Measurements from ENCODE around the gene SHH.

The SHH gene

GRCh38 chr7:155850001-155850436 lies 37.8 kb upstream of the SHH start:
- Histone ChIP-seq H3K9ac (ENCODE audit: low read length) (no peak overlapping the region), H3K27me3 (replicated peaks; ENCODE audit: control insufficient read depth, insufficient read depth, low read length) (peaks cover 30% of the 10 kb centered on the region), H3K4me1 (ENCODE audit: control insufficient read depth, insufficient read depth, low read length) (no peaks in the 10 kb centered on the region), H3K36me3 (ENCODE audit: control insufficient read depth, insufficient read depth, low read length, severe bottlenecking) (no peaks in the 10 kb centered on the region), H3K4me3 (ENCODE audit: low read length) (no peak overlapping the region), H3K9me3 (ENCODE audit: control insufficient read depth, low read length) (peaks cover 4% of the 10 kb centered on the region)
- DNase-seq (ENCODE audit: low read depth) = no peak

GRCh38 chr7:155848691-155849669 lies 36.7 kb upstream of the SHH start:
- H3K4me3 ChIP-seq (ENCODE audit: low read length) = no peak overlapping the region
- no peak overlapping the region for H3K9ac ChIP-seq (ENCODE audit: low read length)
- H3K27me3 ChIP-seq (replicated peaks; ENCODE audit: control insufficient read depth, insufficient read depth, low read length) = peaks cover 30% of the 10 kb centered on the region
- no peaks in the 10 kb centered on the region for H3K9me3 ChIP-seq (ENCODE audit: control insufficient read depth, low read length)
- DNase-seq (ENCODE audit: low read depth) = no peak
- H3K36me3 ChIP-seq (ENCODE audit: control insufficient read depth, insufficient read depth, low read length, severe bottlenecking) = no peaks in the 10 kb centered on the region
- H3K4me1 ChIP-seq (ENCODE audit: control insufficient read depth, insufficient read depth, low read length) = no peaks in the 10 kb centered on the region

GRCh38 chr7:155847821-155848435 lies 35.7 kb upstream of the SHH start:
- H3K36me3 ChIP-seq (ENCODE audit: control insufficient read depth, insufficient read depth, low read length, severe bottlenecking) = no peaks in the 10 kb centered on the region
- H3K4me1 ChIP-seq (ENCODE audit: control insufficient read depth, insufficient read depth, low read length) = no peaks in the 10 kb centered on the region
- peaks cover 30% of the 10 kb centered on the region for H3K27me3 ChIP-seq (replicated peaks; ENCODE audit: control insufficient read depth, insufficient read depth, low read length)
- H3K9me3 ChIP-seq (ENCODE audit: control insufficient read depth, low read length) = no peaks in the 10 kb centered on the region
- no peak for DNase-seq (ENCODE audit: low read depth)
- H3K9ac ChIP-seq (ENCODE audit: low read length) = no peak overlapping the region
- H3K4me3 ChIP-seq (ENCODE audit: low read length) = no peak overlapping the region

- Histone ChIP-seq H3K9me3 (ENCODE audit: control insufficient read depth, low read length) (no peaks in the 10 kb centered on the region), H3K4me3 (ENCODE audit: low read length) (no peak overlapping the region)
- DNase-seq (ENCODE audit: low read depth) = no peak
Observed at GRCh38 chr7:155846936-155847335, 34.7 kb upstream of the SHH start.

GRCh38 chr7:155846156-155846555 lies 33.9 kb upstream of the SHH start:
- Histone ChIP-seq H3K9ac (ENCODE audit: low read length) (no peak overlapping the region), H3K9me3 (ENCODE audit: control insufficient read depth, low read length) (no peaks in the 10 kb centered on the region), H3K4me1 (ENCODE audit: control insufficient read depth, insufficient read depth, low read length) (no peaks in the 10 kb centered on the region), H3K36me3 (ENCODE audit: control insufficient read depth, insufficient read depth, low read length, severe bottlenecking) (no peaks in the 10 kb centered on the region), H3K4me3 (ENCODE audit: low read length) (no peak overlapping the region), H3K27me3 (replicated peaks; ENCODE audit: control insufficient read depth, insufficient read depth, low read length) (peaks cover 31% of the 10 kb centered on the region)
- DNase-seq (ENCODE audit: low read depth) = no peak

More at GRCh38 chr7:155846936-155847335, 34.7 kb upstream of the SHH start:
- H3K4me1 ChIP-seq (ENCODE audit: control insufficient read depth, insufficient read depth, low read length) = no peaks in the 10 kb centered on the region
- no peak overlapping the region for H3K9ac ChIP-seq (ENCODE audit: low read length)
- peaks cover 31% of the 10 kb centered on the region for H3K27me3 ChIP-seq (replicated peaks; ENCODE audit: control insufficient read depth, insufficient read depth, low read length)
- no peaks in the 10 kb centered on the region for H3K36me3 ChIP-seq (ENCODE audit: control insufficient read depth, insufficient read depth, low read length, severe bottlenecking)

GRCh38 chr7:155845226-155845625 lies 33.0 kb upstream of the SHH start:
- H3K4me3 ChIP-seq (ENCODE audit: low read length) = no peak overlapping the region
- no peak for DNase-seq (ENCODE audit: low read depth)
- no peaks in the 10 kb centered on the region for H3K36me3 ChIP-seq (ENCODE audit: control insufficient read depth, insufficient read depth, low read length, severe bottlenecking)
- H3K4me1 ChIP-seq (ENCODE audit: control insufficient read depth, insufficient read depth, low read length) = no peaks in the 10 kb centered on the region
- H3K9me3 ChIP-seq (ENCODE audit: control insufficient read depth, low read length) = no peaks in the 10 kb centered on the region
- H3K27me3 ChIP-seq (replicated peaks; ENCODE audit: control insufficient read depth, insufficient read depth, low read length) = peaks cover 30% of the 10 kb centered on the region
- no peak overlapping the region for H3K9ac ChIP-seq (ENCODE audit: low read length)

- no peak for DNase-seq (ENCODE audit: low read depth)
- Histone ChIP-seq H3K27me3 (replicated peaks; ENCODE audit: control insufficient read depth, insufficient read depth, low read length) (peaks cover 32% of the 10 kb centered on the region), H3K9me3 (ENCODE audit: control insufficient read depth, low read length) (no peaks in the 10 kb centered on the region), H3K4me3 (ENCODE audit: low read length) (no peak overlapping the region), H3K4me1 (ENCODE audit: control insufficient read depth, insufficient read depth, low read length) (no peaks in the 10 kb centered on the region), H3K36me3 (ENCODE audit: control insufficient read depth, insufficient read depth, low read length, severe bottlenecking) (no peaks in the 10 kb centered on the region), H3K9ac (ENCODE audit: low read length) (no peak overlapping the region)
Observed at GRCh38 chr7:155844526-155844925, 32.3 kb upstream of the SHH start.

- H3K4me3 ChIP-seq (ENCODE audit: low read length) = no peak overlapping the region
- H3K9ac ChIP-seq (ENCODE audit: low read length) = no peak overlapping the region
- DNase-seq (ENCODE audit: low read depth) = no peak
- H3K36me3 ChIP-seq (ENCODE audit: control insufficient read depth, insufficient read depth, low read length, severe bottlenecking) = no peaks in the 10 kb centered on the region
- no peaks in the 10 kb centered on the region for H3K4me1 ChIP-seq (ENCODE audit: control insufficient read depth, insufficient read depth, low read length)
- H3K9me3 ChIP-seq (ENCODE audit: control insufficient read depth, low read length) = no peaks in the 10 kb centered on the region
- peaks cover 37% of the 10 kb centered on the region for H3K27me3 ChIP-seq (replicated peaks; ENCODE audit: control insufficient read depth, insufficient read depth, low read length)
Observed at GRCh38 chr7:155844019-155844453, 31.8 kb upstream of the SHH start.

- Histone ChIP-seq H3K36me3 (ENCODE audit: control insufficient read depth, insufficient read depth, low read length, severe bottlenecking) (no peaks in the 10 kb centered on the region), H3K9ac (ENCODE audit: low read length) (no peak overlapping the region), H3K4me1 (ENCODE audit: control insufficient read depth, insufficient read depth, low read length) (no peaks in the 10 kb centered on the region), H3K4me3 (ENCODE audit: low read length) (no peak overlapping the region), H3K27me3 (replicated peaks; ENCODE audit: control insufficient read depth, insufficient read depth, low read length) (peaks cover 42% of the 10 kb centered on the region), H3K9me3 (ENCODE audit: control insufficient read depth, low read length) (no peaks in the 10 kb centered on the region)
- DNase-seq (ENCODE audit: low read depth) = no peak
Observed at GRCh38 chr7:155843426-155844018, 31.3 kb upstream of the SHH start.

- no peaks in the 10 kb centered on the region for H3K9me3 ChIP-seq (ENCODE audit: control insufficient read depth, low read length)
- no peak for DNase-seq (ENCODE audit: low read depth)
- H3K9ac ChIP-seq (ENCODE audit: low read length) = no peak overlapping the region
Observed at GRCh38 chr7:155842496-155843265, 30.4 kb upstream of the SHH start.

More at GRCh38 chr7:155842496-155843265, 30.4 kb upstream of the SHH start:
- no peak overlapping the region for H3K4me3 ChIP-seq (ENCODE audit: low read length)
- peaks cover 37% of the 10 kb centered on the region for H3K27me3 ChIP-seq (replicated peaks; ENCODE audit: control insufficient read depth, insufficient read depth, low read length)
- no peaks in the 10 kb centered on the region for H3K4me1 ChIP-seq (ENCODE audit: control insufficient read depth, insufficient read depth, low read length)
- H3K36me3 ChIP-seq (ENCODE audit: control insufficient read depth, insufficient read depth, low read length, severe bottlenecking) = no peaks in the 10 kb centered on the region

Data from adipocyte (in vitro differentiated cells).